MCF 10A (cell line): ENCODE data around the gene GRAMD4. TPM values are rescaled to one million over a fixed set of nuclear protein-coding genes. Genes with fewer than 3 reads are reported as not detected.

Source experiments
- BruUV-seq: library from RNA; stranded (reverse); fragments of 400-500 nt; replicated peaks from 2 replicates; lab custom pipeline; 2021; lab: Mats Ljungman, UMichigan
- CTCF ChIA-PET: fragments of 300-600 bp; sonication (Branson Sonifier 250); formaldehyde crosslinking; extraction: SDS; loops from one replicate; lab custom pipeline; 2021; ENCODE audit warnings: antibody characterized with exemption, inconsistent platforms; lab: Yijun Ruan, JAX
- POLR2A ChIA-PET: fragments of 300-600, 350-650 bp; sonication (Branson Sonifier 250); formaldehyde crosslinking; extraction: SDS; loops from one replicate; lab custom pipeline; 2020; ENCODE audit warnings: antibody characterized with exemption, inconsistent platforms; lab: Yijun Ruan, JAX
- DNase-seq: peaks from one replicate; pipeline ENCODE4 v3.0.0-alpha.2; 2018; ENCODE audit not compliant: unreplicated experiment
- H3K27ac Mint-ChIP-seq: one replicate; pipeline ENCODE4 v1.8.0; 2022; ENCODE audit warnings: mild to moderate bottlenecking, low read depth, mixed read lengths; ENCODE audit not compliant: unreplicated experiment
- H3K27me3 Mint-ChIP-seq: one replicate; pipeline ENCODE4 v1.8.0; 2022; ENCODE audit warnings: mixed read lengths; ENCODE audit not compliant: insufficient read depth, unreplicated experiment
- H3K36me3 Mint-ChIP-seq: one replicate; pipeline ENCODE4 v1.8.0; 2022; ENCODE audit warnings: mild to moderate bottlenecking, moderate library complexity, mixed read lengths; ENCODE audit not compliant: insufficient read depth, unreplicated experiment
- H3K4me1 Mint-ChIP-seq: one replicate; pipeline ENCODE4 v1.8.0; 2022; ENCODE audit warnings: mixed read lengths; ENCODE audit not compliant: insufficient read depth, unreplicated experiment
- H3K4me3 Mint-ChIP-seq: one replicate; pipeline ENCODE4 v1.8.0; 2022; ENCODE audit warnings: mild to moderate bottlenecking, moderate library complexity, mixed read lengths; ENCODE audit not compliant: unreplicated experiment
- H3K9me3 Mint-ChIP-seq: one replicate; pipeline ENCODE4 v1.8.0; 2022; ENCODE audit warnings: mixed read lengths; ENCODE audit not compliant: unreplicated experiment
- intact Hi-C: fragments of 100-400 bp; cut with micrococcal nuclease; formaldehyde crosslinking; loops from 2 replicates; pipeline ENCODE4 v1.14.1; 2022
- total RNA-seq: library from RNA; stranded (reverse); gene quantifications from 2 replicates; pipeline ENCODE4 v1.2.3, GENCODE V29; 2022
- TF ChIP-seq, protein P1 (sequence below): fragments of 200-600 bp; IDR thresholded peaks from one replicate; pipeline ENCODE4 v1.8.0; 2022; ENCODE audit warnings: antibody characterized with exemption, mild to moderate bottlenecking; ENCODE audit not compliant: unreplicated experiment

GRAMD4 gene
- total RNA-seq, 1 experiment from 2014 or later: 15.6 TPM

GRCh38 chr22:46622081-46622521 is 1.9 kb downstream of the GRAMD4 start:
- DNase-seq: no peak
- no peaks in the 10 kb centered on the region for H3K36me3 Mint-ChIP-seq
- H3K4me3 Mint-ChIP-seq: no peak overlapping the region
- no TSS peak for BruUV-seq
- H3K4me1 Mint-ChIP-seq: peaks cover 5% of the 10 kb centered on the region
- intact Hi-C loops: no loop called here
- POLR2A ChIA-PET: no interaction called here
- no peak overlapping the region for H3K27ac Mint-ChIP-seq
- CTCF ChIA-PET: interaction anchor here (0.7 kb wide), 1 partner anchor 648 kb away, joined by 3 read pairs; no protein-coding TSS in a partner anchor
- TF ChIP-seq, protein P1, sequence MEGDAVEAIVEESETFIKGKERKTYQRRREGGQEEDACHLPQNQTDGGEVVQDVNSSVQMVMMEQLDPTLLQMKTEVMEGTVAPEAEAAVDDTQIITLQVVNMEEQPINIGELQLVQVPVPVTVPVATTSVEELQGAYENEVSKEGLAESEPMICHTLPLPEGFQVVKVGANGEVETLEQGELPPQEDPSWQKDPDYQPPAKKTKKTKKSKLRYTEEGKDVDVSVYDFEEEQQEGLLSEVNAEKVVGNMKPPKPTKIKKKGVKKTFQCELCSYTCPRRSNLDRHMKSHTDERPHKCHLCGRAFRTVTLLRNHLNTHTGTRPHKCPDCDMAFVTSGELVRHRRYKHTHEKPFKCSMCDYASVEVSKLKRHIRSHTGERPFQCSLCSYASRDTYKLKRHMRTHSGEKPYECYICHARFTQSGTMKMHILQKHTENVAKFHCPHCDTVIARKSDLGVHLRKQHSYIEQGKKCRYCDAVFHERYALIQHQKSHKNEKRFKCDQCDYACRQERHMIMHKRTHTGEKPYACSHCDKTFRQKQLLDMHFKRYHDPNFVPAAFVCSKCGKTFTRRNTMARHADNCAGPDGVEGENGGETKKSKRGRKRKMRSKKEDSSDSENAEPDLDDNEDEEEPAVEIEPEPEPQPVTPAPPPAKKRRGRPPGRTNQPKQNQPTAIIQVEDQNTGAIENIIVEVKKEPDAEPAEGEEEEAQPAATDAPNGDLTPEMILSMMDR: no peak
- H3K27me3 Mint-ChIP-seq: no peaks in the 10 kb centered on the region
- no peaks in the 10 kb centered on the region for H3K9me3 Mint-ChIP-seq

GRCh38 chr22:46625113-46625842 is 5.1 kb downstream of the GRAMD4 start:
- DNase-seq: no peak
- ChIA-PET POLR2A (no interaction called here), CTCF (interaction anchor here (0.6 kb wide), 1 partner anchor 11 kb away, joined by 3 read pairs; no protein-coding TSS in a partner anchor)
- intact Hi-C loops: no loop called here
- no peaks in the 10 kb centered on the region for H3K27me3 Mint-ChIP-seq
- no TSS peak for BruUV-seq
- no peaks in the 10 kb centered on the region for H3K9me3 Mint-ChIP-seq
- no peak overlapping the region for H3K27ac Mint-ChIP-seq
- no peak overlapping the region for H3K4me3 Mint-ChIP-seq
- H3K4me1 Mint-ChIP-seq: peaks cover 5% of the 10 kb centered on the region
- H3K36me3 Mint-ChIP-seq: peaks cover 5% of the 10 kb centered on the region
- TF ChIP-seq, protein P1: no peak

DNA sequence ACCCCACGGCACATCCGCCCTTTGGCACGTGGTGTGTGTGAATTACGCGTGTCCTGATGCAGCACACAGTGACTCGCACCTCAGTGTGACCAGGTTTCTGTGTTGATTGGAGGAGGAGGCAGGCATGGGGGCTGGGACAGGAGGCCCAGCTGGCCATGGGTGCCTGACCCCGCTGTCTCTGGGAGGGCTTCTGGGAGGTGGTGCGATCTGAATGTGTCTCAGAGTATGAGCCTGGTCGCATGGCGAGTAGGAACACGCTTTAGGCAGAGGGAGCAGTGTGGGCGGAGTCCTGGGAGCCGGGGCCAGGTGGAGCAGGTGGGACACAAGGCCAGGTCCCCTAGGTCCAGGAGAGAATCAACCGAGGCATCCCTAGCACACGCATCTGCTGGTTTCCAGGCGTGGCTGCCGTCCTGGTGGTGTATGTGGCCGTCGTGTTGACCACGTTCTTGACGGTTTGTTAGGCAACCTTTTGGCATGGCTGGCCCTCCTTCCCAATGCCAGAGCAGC is 5.7 kb downstream of the GRAMD4 start:
- ChIA-PET CTCF (no interaction called here), POLR2A (no interaction called here)
- Mint-ChIP-seq H3K4me3 (no peak overlapping the region), H3K36me3 (peaks cover 5% of the 10 kb centered on the region), H3K9me3 (no peaks in the 10 kb centered on the region), H3K27me3 (no peaks in the 10 kb centered on the region), H3K4me1 (peaks cover 5% of the 10 kb centered on the region), H3K27ac (no peak overlapping the region)
- intact Hi-C loops: no loop called here
- DNase-seq: no peak
- no TSS peak for BruUV-seq
- TF ChIP-seq, protein P1: no peak

- CTCF ChIA-PET: no interaction called here
- peaks cover 5% of the 10 kb centered on the region for H3K4me1 Mint-ChIP-seq
- H3K36me3 Mint-ChIP-seq: peaks cover 5% of the 10 kb centered on the region
- TF ChIP-seq, protein P1: no peak
- no peaks in the 10 kb centered on the region for H3K9me3 Mint-ChIP-seq
- H3K4me3 Mint-ChIP-seq: no peak overlapping the region
- H3K27me3 Mint-ChIP-seq: no peaks in the 10 kb centered on the region
- no peak for DNase-seq
- POLR2A ChIA-PET: no interaction called here
- H3K27ac Mint-ChIP-seq: no peak overlapping the region
- intact Hi-C loops: no loop called here
- no TSS peak for BruUV-seq
Observed at GRCh38 chr22:46626356-46626755, 6.2 kb downstream of the GRAMD4 start.
